Adipose tissue (tissue), 3 donors: ENCODE results near the gene VEPH1. TPM values are rescaled to one million over a fixed set of nuclear protein-coding genes. Genes with fewer than 3 reads are reported as not detected.

Experiments used
- H3K27ac ChIP-seq: one replicate; pipeline ENCODE4 v1.5.1; 2013; ENCODE audit warnings: low read depth, low read length
- WGBS, 3 donors: extraction: QIAGEN DNeasy Blood & Tissue Kit; methylation state at CpG; one replicate each; pipeline ENCODE4 v1.1.7; 2013; 5-methylcytosine and 5-hydroxymethylcytosine counted together
- polyA plus RNA-seq, 3 donors: library from polyadenylated mRNA; stranded (reverse); fragments of 200-250 nt; gene quantifications; one replicate each; pipeline ENCODE4 v1.2.3, GENCODE V29; 2013
- donor health status: healthy with polysubstance abuse.
- donor health status: Bipolar disorder and iron deficiency.
- donor health status: healthy.

VEPH1 gene
- polyA plus RNA-seq, 3 donors, result 1.8 to 6.4 (median 5.3) TPM

DNA sequence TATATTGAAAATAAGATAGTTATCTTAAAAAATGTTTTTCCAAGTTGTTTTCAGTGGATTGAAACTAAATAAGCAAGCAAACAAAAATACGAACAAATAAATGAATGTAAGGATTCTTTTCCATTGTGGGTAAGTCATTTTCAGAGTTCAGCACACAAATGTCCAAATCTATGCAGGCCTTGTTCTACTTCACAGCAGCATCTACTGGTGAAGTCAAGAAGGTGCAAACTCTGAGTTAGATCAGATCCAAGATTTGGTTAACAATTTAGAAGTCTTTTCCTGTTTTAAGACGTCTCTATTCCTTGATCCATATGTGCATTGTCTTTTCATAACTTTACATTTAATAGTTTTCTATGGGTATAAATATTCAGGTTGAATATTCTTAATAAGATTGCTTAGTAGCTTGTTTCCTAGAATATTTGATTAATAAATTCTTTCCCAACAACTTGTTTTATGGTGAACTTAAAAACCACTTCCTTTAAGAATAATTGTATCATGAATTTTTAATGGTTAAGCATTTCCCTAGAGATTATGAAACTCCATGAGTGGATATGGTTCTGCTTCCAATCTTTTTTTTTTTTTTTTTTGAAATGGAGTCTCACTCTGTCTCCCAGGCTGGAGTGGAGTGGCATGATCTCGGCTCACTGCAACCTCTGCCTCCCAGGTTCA lies 56.1 kb downstream of the VEPH1 start:
- 52 to 57% (median 57%) methylated on average over 3 of the region's 3 CpGs for WGBS, 3 donors
- no peak overlapping the region for H3K27ac ChIP-seq

DNA sequence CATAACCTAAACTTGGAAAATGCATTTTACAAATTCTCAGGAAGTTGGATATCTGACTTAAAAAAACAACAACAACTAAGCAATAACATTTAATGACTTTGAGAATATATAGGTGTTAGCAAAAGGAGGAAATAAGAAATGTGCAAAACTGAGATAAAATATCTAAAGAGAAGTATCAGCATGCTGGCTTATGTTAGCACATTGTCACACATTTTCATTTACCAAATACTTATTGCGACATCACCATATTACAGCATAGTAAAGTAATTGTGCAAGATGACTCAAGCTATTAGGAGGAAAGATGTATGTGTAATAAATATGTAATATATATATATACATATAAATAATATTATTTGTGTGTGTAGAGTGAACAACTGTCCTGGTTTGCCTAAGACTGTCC lies 57.4 kb downstream of the VEPH1 start:
- 62 to 81% (median 69%) methylated on average over 1 of the region's 1 CpG for WGBS, 3 donors
- no peak overlapping the region for H3K27ac ChIP-seq

DNA sequence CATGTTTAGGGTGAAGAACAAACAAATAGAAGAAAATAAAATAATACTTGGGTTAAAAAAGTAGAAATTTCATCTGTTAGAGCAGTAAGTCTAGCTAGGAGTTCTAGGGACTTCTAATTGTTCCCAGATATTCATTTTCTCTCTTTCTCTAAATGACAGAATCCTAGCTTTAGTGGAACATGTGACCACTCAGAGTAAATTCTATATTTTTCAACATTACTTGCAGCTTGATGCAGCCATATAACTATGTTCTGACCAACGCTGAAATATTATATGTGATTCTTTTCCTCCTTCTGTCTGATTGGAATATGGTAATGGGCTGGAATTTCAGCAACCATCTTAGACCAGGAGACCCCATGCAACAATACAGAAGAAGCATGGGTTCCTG lies 58.4 kb downstream of the VEPH1 start:
- H3K27ac ChIP-seq, result no peak overlapping the region
- WGBS, 3 donors, result 87 to 91% (median 88%) methylated on average over 1 of the region's 1 CpG

GRCh38 chr3:157443905-157444796 lies 59.1 kb downstream of the VEPH1 start:
- 74 to 77% (median 76%) methylated on average over 3 of the region's 3 CpGs for WGBS, 3 donors
- no peak overlapping the region for H3K27ac ChIP-seq

DNA sequence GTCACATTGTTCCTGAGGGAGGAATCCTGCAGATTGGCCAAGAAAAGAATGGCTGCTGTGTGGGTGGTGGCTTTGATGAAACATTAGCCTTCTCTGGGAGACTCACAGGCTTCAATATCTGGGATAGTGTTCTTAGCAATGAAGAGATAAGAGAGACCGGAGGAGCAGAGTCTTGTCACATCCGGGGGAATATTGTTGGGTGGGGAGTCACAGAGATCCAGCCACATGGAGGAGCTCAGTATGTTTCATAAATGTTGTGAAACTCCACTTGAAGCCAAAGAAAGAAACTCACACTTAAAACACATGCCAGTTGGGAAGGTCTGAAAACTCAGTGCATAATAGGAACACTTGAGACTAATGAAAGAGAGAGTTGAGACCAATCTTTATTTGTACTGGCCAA lies 60.5 kb downstream of the VEPH1 start:
- WGBS, 3 donors, result 47 to 68% (median 51%) methylated on average over 2 of the region's 2 CpGs
- no peak overlapping the region for H3K27ac ChIP-seq

DNA sequence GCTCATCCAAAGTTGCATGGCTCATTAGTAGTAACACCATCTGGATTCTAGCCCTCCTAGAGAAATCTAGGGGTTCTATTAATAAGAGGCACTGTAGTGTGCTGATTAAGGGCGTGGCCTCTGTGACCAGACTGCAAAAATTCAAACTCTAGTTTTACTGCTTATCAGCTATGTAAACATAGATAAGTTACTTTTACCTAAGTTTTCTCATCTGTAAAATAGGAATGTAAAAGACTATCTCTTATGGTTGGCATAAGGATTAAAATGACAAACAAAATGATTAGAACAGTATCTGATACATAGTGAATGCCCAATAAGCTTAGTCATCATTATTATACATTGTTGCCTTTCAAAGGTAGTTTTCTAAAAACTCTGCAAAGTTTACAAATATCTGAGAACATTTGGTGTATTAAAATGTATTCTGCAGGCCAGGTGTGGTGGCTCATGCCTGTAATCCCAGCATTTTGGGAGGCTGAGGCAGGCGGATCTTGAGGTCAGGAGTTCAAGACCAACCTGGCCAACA lies 62.1 kb downstream of the VEPH1 start:
- no peak overlapping the region for H3K27ac ChIP-seq
- WGBS, 3 donors, result 89 to 90% (median 90%) methylated on average over 2 of the region's 2 CpGs

DNA sequence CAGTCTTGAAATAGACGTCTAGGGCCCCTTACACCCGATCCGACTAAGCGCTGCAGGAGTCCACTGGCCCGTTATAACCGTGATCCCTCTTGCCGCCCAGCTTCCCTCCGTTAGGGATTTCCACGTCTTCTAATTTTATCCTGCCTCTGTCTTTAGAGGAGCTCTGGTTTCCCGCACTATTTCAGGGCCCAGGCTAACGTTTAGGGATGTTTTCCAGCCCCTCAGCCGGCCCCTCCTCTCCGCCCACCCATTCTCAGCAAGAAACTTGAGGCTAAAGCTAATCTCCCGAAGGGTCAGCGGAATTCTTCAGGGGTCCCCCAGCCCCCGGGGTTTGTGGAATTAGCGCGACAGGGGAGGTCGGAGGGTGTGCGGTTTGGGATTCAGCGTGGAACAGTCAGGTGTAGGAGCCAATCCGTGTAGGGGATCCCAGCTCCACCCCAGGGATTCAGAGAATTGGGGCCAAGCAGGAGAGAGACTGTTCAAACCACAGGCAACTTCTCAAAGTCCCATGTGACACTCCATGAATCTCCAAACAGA lies 65.0 kb downstream of the VEPH1 start:
- WGBS, 3 donors, result 2 to 5% (median 5%) methylated on average over 22 of the region's 22 CpGs
- no peak overlapping the region for H3K27ac ChIP-seq

GRCh38 chr3:157436583-157437291 lies 66.5 kb downstream of the VEPH1 start, which contains the start of gene PTX3:
TSS of gene PTX3 (plus strand) at chr3:157436850. CDS start at chr3:157436934, 84 bp downstream.
- WGBS, 3 donors, result 3 to 14% (median 4%) methylated on average over 15 of the region's 15 CpGs
- no peak within 1 kb of the TSS for H3K27ac ChIP-seq

DNA sequence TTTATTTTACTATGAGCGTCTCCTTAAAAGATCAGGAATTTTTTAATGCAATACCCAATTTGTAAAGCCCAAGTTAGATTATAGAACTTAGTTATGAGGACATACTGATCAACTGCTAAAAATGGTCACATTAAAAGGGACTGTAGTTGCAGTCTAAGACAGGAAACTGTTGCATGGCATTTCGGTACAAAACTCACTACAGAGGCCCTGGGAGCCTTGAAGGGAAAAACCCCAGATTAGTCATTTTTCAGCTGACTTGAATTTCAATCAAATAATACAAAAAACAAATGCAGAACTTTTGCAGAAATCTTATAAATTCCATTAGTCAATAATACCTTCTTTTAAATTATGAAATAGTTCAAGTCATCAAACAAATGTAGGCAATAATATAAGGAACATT lies 73.5 kb downstream of the VEPH1 start:
- 54 to 81% (median 66%) methylated on average over 2 of the region's 2 CpGs for WGBS, 3 donors

DNA sequence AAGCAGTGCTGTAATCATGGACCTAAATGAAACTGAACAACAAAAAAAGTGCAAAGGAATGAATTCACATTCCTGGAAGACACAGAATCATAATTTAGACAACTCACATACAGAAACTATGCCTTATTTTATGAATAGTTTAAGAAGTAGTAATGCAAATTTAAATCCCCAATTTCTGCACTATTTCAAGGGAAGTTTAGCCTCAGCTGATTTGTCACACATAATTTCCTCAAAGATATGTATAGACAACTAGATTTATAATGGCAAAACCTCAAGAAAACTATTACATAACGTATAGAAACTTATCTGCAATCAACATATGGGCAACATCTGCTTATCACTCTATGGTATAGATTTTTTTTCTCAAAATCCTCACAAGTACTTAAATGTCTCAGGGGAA lies 74.4 kb downstream of the VEPH1 start:
- 55 to 70% (median 57%) methylated on average over 1 of the region's 1 CpG for WGBS, 3 donors
- H3K27ac ChIP-seq, result no peak overlapping the region

More for the DNA sequence above, 73.5 kb downstream of the VEPH1 start:
- H3K27ac ChIP-seq, result no peak overlapping the region

DNA sequence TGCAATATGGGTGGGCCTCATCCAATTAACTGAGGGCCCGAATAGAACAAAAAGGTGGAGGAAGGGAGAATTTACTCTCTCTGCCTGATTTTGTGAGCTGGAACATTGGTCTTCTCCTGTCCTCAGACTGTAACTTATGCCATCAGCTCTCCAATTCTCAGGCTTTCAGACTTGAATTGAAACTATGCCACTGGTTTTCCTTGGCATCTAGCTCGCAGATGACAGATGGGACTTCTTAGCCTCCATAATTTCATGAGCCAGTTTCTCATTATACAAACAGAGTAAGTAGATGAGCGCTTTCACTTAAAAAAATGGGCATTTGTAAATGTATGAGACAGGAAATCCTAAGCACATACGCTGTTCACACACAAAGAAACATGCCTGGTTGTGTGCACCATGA lies 75.3 kb downstream of the VEPH1 start:
- WGBS, 3 donors, result 72 to 92% (median 76%) methylated on average over 4 of the region's 4 CpGs
- H3K27ac ChIP-seq, result no peak overlapping the region

- H3K27ac ChIP-seq, result no peak overlapping the region
Measured at GRCh38 chr3:157423337-157423736, 79.9 kb downstream of the VEPH1 start.

DNA sequence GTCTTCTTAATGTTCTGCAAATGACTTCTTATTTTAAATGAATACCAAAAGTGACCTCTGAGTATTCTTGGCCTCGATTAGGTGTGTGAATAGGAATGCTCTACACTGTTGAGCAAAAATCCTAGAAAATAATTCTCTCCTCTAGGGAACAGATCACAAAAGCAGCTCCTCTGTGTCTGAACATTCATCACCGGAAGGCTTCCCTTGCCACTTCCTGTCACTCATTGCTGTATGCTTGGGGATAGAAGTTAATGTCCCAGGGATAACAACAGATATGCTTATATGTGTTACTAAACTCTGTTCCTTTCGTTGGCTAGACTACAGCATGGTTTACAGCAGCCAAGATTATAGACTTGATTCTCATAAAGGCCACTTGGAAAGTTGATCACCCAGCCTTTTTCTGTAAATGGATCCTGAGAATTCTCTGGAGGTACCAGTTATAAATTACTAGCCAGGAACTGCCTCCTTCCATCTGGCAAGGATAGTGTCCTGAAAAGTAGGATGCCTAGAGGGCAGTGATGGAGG lies 82.5 kb downstream of the VEPH1 start:
- no peak overlapping the region for H3K27ac ChIP-seq
- 45 to 64% (median 56%) methylated on average over 3 of the region's 3 CpGs for WGBS, 3 donors

DNA sequence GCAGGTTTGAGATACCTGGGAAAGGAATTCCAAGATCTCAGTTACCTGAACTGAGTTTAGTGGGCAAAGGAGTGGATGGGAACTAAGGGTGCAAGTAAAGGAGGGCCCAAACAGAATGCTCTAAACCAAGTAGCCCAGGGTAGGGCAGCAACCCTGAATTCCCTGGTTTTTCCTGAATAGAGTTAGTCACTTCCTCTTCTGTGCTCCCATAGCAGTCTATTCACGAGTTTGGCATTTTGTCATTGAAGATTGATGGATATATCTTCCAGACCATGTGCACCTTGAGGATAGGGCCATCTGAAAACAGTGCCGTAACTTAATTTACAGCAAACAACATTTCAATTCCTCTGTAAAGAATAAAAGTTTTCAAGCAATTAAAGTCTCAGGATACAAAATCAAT lies 85.1 kb downstream of the VEPH1 start:
- WGBS, 3 donors, result 74 to 83% (median 82%) methylated on average over 2 of the region's 2 CpGs
- no peak overlapping the region for H3K27ac ChIP-seq

DNA sequence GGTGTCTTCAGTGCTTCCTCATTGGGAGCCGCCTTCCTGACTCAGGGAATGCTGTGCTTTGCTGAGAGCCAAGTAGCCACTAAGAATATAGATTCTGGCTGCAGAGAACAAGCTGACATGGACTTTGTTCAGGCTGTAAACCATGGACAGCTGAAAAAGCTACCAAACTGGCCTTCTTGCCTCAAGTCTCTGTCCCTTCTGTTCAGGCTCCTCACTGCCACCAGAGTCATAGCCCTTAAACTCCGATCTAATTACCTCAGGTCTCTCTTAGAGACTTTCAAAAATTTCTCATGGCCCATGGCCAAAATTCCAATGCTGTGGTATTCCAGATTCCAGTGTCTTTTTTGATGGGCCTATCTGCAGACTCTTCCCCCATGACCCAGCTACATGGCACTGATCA lies 86.0 kb downstream of the VEPH1 start:
- WGBS, 3 donors, result 86 to 93% (median 89%) methylated on average over 2 of the region's 2 CpGs
- no peak overlapping the region for H3K27ac ChIP-seq

DNA sequence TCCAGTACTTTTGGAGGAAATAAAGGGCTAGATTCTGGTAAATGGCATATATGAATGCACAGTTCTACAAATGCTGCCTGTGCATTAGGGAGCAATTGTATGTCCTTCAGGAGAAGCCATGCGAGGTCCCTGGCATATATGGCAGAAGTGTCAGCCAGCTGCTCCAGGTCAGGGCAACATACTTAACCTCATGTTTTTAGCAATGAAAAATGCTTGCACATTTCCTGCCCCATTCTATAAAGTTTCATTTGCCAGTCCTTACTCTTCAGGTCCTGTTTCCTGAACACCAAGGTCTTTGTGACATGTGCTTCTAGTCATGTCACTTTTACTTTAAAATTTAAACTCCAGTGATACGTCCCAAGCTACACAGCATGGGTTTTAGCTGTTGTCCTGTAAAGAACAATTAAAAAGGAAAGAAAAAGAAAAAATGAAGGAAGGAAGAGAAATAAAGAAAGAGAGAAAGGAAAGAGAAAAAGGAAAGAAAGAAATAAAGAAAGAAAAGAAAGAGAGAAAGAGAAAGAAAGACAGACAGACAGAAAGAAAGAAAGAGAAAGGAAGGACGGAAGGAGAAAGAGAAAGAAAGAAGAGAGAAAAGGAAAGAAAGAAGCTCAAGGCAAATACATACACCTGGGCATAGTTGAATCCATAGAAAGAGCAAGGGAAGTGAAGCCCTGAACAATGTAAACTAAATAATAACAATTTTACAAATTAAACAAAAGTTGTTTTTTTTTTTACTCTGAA lies 86.7 kb downstream of the VEPH1 start:
- H3K27ac ChIP-seq, result no peak overlapping the region
- 71 to 86% (median 76%) methylated on average over 3 of the region's 3 CpGs for WGBS, 3 donors

GRCh38 chr3:157414861-157415260 lies 88.4 kb downstream of the VEPH1 start:
- no peak overlapping the region for H3K27ac ChIP-seq

GRCh38 chr3:157412323-157412855 lies 90.8 kb downstream of the VEPH1 start:
- 94 to 100% (median 97%) methylated on average over 1 of the region's 1 CpG for WGBS, 3 donors
- no peak overlapping the region for H3K27ac ChIP-seq
